ENCODE results near the gene RAB11FIP4.

Gene RAB11FIP4

DNA sequence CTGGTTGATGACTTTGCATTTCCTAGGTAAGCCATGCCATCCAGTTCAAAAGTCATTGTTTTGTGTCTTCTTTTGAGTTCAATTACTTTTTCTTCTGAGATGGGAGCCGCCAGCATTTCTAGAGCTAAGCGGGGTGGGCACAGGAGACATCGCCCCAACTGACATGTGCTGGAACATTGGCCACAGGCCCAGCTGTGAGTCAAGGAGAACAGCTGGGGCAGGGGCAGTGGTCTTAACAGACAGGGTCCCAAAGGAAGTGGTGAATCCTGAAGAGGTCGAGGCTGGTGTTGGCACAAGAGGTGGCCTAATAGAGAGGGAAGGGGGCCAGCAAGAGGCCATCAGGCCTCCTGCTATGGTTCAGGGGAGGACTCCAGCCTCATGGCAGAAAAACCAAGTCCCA lies 17.1 kb downstream of the RAB11FIP4 start:
- Mint-ChIP-seq H3K27ac (no peak overlapping the region), H3K4me1 (no peaks in the 10 kb centered on the region), H3K9me3 (no peaks in the 10 kb centered on the region), H3K4me3 (no peak overlapping the region), H3K36me3 (no peaks in the 10 kb centered on the region), H3K27me3 (peaks cover 16 to 17% of the 10 kb centered on the region in 2 donors)
- ATAC-seq (replicated peaks) (no peak), DNase-seq (no peak)

DNA sequence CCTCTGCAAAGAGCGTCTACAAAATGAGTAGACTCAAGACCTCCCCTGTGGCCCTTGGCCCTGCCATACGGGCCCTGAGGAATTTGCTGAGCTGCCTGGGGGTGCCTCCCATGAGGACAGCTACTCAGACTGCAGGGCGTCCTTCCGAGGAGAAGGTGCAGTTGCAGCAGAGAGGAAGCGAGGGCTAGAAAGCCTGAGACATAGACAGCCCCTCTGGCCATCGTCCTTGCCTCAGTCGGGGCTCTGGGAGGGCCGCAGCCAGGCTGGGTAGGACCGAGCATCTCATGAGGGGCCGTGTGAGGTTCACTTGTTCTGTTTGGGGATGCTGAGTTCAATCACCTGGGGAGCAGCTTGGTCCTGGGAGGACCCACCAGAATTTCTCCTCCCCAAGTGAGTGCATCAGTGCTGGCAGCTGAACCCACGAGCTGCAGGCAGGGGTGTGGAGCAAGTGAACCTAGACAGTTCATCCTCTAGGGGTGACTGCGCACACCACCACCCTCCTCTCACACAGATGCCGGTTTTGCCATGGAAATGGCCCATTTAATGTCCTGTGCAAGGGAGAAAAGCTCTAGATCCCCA lies 20.3 kb downstream of the RAB11FIP4 start:
- Mint-ChIP-seq H3K27ac (no peak overlapping the region), H3K4me1 (peaks cover 7 to 14% of the 10 kb centered on the region in 2 donors), H3K36me3 (no peaks in the 10 kb centered on the region), H3K27me3 (peaks cover 8 to 11% of the 10 kb centered on the region in 2 donors), H3K9me3 (no peaks in the 10 kb centered on the region), H3K4me3 (no peak overlapping the region)
- ATAC-seq (replicated peaks) (no peak), DNase-seq (no peak)

DNA sequence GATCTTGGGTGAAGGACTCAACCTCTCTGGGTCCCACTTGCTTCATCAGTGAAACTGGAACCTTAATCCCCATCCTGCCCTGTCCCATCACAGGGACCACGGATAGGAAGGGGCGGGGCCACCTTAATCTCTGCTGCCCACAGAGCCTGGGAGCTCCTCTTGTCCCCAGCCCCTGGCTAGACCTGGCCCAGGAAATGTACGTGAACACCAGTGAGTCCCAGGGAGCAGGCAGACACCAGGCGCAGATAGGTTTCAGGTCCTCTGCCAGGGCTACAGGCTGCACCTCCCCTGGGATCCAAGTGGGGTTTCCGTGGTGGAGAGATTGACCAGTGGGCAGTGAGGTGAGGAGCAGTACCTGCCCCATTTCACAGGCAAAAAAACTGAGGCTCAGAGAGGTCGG lies 21.0 kb downstream of the RAB11FIP4 start:
- H3K4me1 Mint-ChIP-seq: peaks cover 7 to 14% of the 10 kb centered on the region in 2 donors
- H3K27me3 Mint-ChIP-seq: peaks cover 8 to 17% of the 10 kb centered on the region in 2 donors
- ATAC-seq (replicated peaks) (peak in 1 of 2 donors; percentile 42), DNase-seq (no peak)
- no peaks in the 10 kb centered on the region for H3K9me3 Mint-ChIP-seq
- H3K4me3 Mint-ChIP-seq: no peak overlapping the region
- no peaks in the 10 kb centered on the region for H3K36me3 Mint-ChIP-seq
- no peak overlapping the region for H3K27ac Mint-ChIP-seq

DNA sequence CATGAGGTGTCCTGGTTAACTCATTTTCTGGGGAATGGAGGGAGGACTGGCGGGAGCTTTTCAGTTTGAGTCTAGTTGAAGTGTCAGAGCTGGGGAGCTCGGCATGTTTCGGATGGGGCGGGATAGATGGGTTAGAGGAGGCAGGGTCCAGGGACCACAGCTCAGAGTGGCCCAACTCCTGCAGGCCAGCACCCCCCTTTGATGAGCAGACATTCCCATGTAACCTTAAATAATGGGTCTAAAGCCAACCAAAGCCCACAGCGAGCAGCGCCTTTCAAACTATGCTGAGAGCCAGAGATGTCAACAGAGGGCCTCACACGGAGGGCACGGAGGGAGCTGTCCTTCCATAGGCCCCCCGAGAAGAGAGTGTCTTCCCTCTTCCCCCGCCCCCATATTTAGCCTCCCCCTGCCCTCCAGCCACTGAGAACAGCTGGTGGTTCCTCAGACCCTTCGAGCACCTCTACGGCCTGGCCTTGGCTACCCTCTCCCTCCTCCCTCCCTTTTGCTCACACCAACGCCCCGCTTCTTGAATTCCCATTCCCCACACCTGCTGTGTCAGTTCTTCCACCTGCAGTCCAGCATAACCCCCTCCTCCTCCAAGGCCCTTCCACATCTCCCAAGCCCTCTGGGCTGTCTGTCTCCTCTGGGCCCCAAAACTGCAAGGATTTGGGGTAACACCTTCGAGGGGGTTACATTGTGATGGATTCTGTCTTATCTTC lies 21.8 kb downstream of the RAB11FIP4 start:
- Mint-ChIP-seq H3K9me3 (no peaks in the 10 kb centered on the region), H3K4me1 (peaks cover 7 to 14% of the 10 kb centered on the region in 2 donors), H3K36me3 (no peaks in the 10 kb centered on the region), H3K27me3 (peaks cover 8 to 17% of the 10 kb centered on the region in 2 donors), H3K4me3 (no peak overlapping the region), H3K27ac (no peak overlapping the region)
- no peak for ATAC-seq (replicated peaks)
- no peak for DNase-seq

DNA sequence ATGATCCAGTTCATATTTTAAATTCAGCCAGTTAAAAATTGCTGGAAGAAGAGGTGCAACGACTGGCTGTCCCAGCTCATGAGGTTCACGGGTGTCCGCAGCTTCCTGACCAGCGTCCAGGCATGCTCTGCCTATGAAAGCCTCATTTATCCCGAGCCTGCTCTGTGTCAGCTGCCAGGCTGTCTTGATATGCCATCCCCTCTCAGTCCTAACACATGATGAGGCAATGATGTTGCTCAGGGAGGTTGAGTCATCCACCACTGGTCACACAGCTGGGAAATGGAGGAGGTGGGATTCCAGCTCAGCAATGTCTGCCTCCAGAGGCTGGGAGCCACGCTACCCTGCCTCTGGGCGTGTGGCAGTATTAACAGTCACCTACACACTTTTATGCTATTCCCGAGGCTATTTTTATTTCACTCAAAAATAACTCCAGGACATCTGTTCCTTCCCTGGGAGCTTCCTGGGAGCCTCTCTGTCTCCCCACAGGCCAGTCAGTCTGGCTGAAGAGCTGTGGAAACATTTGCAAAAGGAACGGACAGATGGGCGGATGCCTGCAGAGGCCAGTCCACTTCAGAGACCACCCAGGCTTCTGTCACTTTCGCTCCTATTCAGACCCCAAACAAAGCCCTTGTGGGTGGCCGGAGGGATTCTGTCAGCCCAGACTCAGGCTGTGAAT lies 22.5 kb downstream of the RAB11FIP4 start:
- H3K9me3 Mint-ChIP-seq: no peaks in the 10 kb centered on the region
- no peaks in the 10 kb centered on the region for H3K36me3 Mint-ChIP-seq
- DNase-seq: no peak
- H3K27ac Mint-ChIP-seq: no peak overlapping the region
- no peak overlapping the region for H3K4me3 Mint-ChIP-seq
- H3K27me3 Mint-ChIP-seq: peaks cover 7 to 13% of the 10 kb centered on the region in 2 donors
- peaks cover 9 to 14% of the 10 kb centered on the region in 2 donors for H3K4me1 Mint-ChIP-seq
- no peak for ATAC-seq (replicated peaks)

DNA sequence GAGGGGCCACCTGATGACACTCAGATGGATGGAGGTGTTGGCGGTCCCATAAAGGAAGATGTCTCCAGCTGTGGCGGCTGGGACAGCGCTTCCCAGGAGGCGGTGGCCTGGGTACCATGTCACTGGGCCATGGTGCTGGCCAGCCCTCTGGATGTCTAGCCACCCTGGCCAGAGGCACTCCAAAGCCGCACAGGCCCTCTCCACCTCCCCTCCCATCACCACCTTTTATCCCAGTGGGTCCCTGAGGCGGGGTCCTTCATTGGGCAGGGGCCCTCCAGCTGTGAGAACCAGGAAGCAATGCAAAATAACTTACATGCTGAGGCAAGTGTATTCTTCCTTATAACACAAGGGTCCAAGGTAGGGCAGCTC lies 23.1 kb downstream of the RAB11FIP4 start:
- no peak for DNase-seq
- Mint-ChIP-seq H3K27ac (no peak overlapping the region), H3K9me3 (no peaks in the 10 kb centered on the region), H3K36me3 (no peaks in the 10 kb centered on the region), H3K4me3 (no peak overlapping the region), H3K4me1 (peaks cover 9 to 14% of the 10 kb centered on the region in 2 donors), H3K27me3 (peaks cover 8 to 13% of the 10 kb centered on the region in 2 donors)
- ATAC-seq (replicated peaks): no peak

DNA sequence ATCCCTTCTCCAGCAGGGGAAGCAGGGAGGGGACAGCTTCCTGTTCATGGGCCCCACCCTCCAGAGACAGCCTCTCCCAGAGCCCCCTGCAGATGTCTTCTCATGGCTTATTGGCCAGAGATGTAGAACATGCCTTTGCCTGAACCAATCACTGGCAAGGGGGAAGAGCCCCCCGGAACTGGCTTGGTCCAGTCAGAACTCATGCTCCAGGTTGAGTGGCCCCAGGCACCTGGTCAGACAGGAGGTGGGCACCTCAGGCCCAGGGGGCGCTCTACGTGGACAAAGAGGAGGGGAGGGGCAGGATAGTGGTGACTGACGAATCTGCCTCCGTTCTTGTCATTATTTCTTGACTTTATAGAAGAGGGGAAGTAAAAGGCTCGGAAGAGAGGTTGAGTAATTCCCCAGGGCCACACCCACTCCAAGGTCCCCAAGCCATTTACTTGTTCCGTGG lies 23.6 kb downstream of the RAB11FIP4 start:
- Mint-ChIP-seq H3K9me3 (no peaks in the 10 kb centered on the region), H3K27me3 (peaks cover 6 to 10% of the 10 kb centered on the region in 2 donors), H3K4me3 (no peak overlapping the region), H3K4me1 (peaks cover 9 to 14% of the 10 kb centered on the region in 2 donors), H3K27ac (no peak overlapping the region), H3K36me3 (no peaks in the 10 kb centered on the region)
- ATAC-seq (replicated peaks) (peak; percentile 81 to 82), DNase-seq (no peak)

DNA sequence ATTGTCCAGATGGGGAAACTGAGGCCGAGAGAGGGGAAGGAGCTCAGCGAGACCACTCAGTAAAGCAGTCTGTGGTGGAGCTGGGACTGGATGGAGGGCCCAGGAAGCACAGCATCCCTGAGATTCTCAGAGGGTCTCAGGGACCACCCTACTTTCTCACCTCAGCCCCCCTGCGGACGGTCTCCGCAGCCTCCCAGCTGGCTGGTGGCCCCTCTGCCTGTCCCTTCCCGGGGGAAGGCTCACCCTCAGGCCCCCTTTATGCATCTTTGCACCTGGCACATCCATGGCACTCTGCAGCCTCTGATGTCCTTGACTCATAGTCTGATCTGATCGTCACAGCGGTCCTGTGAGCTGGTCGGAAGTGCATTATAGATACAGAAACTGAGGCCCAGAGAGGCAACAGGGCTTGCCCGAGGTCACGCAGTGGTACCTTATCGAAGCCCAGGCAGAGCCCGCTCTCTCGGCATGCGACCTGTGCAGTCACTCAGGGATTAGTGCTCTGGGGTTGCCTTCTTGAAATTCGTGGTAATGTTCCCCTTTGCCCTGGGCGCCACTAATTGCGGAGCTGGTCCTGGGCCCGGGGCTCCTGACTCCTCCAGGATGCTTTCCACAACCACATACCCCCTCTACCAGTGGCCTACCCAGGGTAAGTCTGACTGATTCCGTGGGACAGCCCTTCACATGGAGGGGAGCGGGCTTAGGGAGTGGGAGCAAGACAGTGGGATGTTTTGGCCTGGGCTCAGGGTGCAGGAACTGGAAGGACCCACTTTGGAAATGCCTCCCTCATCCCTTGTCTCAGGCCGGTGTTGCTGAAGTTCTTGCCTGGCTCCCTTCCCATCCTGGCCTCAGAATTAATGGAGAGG lies 24.4 kb downstream of the RAB11FIP4 start:
- DNase-seq: no peak

DNA sequence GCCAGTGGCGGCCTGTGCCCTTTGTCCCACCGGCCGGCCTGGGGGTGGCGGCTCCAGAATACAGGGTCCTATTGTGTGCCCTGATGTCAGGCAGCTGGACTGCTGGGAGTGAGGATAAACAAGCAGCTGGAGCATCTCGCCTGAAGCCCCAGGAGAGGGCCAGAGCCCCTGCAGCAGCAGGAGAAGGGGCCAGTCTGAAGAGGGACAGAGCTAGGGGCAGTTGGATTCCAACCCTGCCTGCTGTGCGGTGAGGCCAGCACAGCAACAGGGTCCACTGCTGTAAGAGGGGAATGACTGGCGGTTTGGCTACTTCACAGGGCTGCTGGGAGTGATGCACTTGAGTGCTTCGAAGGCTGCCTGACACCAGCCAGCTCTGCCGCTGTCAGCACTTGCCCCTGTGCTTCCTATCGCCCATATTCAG lies 25.0 kb downstream of the RAB11FIP4 start:
- DNase-seq: no peak
- Mint-ChIP-seq H3K27ac (no peak overlapping the region), H3K9me3 (no peaks in the 10 kb centered on the region), H3K4me1 (peaks cover 9 to 14% of the 10 kb centered on the region in 2 donors), H3K36me3 (no peaks in the 10 kb centered on the region), H3K27me3 (peaks cover 3 to 7% of the 10 kb centered on the region in 2 donors), H3K4me3 (no peak overlapping the region)
- ATAC-seq (replicated peaks): no peak

More for the DNA sequence above, 24.4 kb downstream of the RAB11FIP4 start:
- no peaks in the 10 kb centered on the region for H3K9me3 Mint-ChIP-seq
- ATAC-seq (replicated peaks): no peak
- no peak overlapping the region for H3K27ac Mint-ChIP-seq
- peaks cover 9 to 14% of the 10 kb centered on the region in 2 donors for H3K4me1 Mint-ChIP-seq
- H3K36me3 Mint-ChIP-seq: no peaks in the 10 kb centered on the region
- H3K4me3 Mint-ChIP-seq: no peak overlapping the region
- peaks cover 3 to 7% of the 10 kb centered on the region in 2 donors for H3K27me3 Mint-ChIP-seq

DNA sequence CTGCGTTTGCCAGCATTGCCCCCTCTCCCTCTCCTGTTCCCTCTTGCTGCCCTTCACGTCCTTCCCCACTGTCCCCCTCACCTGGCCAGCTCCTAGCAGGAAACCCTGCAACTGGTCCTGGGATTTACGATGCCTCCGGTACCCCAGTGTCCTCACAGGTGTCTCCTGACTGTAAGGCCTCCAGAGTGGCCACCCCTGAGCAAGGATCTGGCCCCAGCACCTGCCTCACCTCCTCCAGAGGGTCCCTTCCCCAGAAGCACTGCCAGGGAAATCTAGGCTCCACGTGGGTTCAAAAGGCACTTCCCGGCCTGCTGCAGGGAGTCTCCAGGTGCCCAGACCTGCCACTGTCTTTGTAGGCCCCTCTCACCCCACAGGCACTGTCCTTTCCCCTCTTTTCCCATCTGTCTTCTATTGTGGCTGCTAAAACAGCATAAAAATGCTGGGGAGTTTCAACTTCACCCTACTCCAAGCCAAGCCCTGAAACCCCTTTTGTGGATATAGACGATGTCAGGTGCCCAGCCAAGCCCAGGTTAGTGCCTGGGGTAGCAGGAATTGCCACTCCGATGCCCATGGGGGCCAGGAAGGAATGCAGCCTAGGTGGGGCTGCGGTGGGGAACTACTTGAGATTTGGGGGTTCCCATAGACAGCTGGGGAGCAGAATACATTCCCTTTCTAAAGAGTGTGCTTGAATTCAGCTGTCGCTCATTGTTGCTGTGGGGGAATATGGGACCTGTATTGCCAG lies 25.7 kb downstream of the RAB11FIP4 start:
- peaks cover 9 to 14% of the 10 kb centered on the region in 2 donors for H3K4me1 Mint-ChIP-seq
- ATAC-seq (replicated peaks) (no peak), DNase-seq (no peak)
- no peak overlapping the region for H3K4me3 Mint-ChIP-seq
- peaks cover 5 to 10% of the 10 kb centered on the region in 2 donors for H3K27me3 Mint-ChIP-seq
- no peaks in the 10 kb centered on the region for H3K36me3 Mint-ChIP-seq
- H3K27ac Mint-ChIP-seq: no peak overlapping the region
- peaks cover 1 to 2% of the 10 kb centered on the region in 2 donors for H3K9me3 Mint-ChIP-seq

DNA sequence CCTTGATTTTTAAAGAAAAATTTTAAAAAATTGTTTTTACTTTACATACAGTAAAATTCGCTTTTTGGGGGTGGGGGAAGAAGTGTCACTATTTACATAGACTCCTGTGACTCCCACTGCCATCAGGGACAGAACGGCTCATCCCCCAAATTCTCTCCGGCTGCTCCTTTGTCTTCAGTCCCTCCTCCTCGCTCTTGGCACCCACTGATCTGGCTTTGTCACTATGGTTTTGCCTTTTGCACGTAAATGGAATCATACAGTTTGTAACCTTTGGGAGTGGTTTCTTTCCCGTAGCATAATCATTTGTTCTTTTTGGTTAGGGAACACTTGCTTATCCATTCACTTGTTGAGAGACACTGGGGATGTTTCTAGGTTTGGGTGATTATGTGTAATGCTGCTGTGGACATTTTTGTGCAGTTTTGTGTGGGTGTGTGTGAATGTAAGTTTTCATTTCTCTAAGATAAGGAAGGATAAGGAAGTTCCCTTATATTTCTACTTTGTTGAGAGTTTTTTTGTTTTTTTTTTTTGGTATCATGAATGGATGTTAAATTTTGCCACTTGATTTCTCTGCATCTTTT lies 27.4 kb downstream of the RAB11FIP4 start:
- no peak overlapping the region for H3K27ac Mint-ChIP-seq
- no peak for DNase-seq
- peaks cover 4 to 5% of the 10 kb centered on the region in 2 donors for H3K9me3 Mint-ChIP-seq
- no peak for ATAC-seq (replicated peaks)
- peaks cover 9 to 14% of the 10 kb centered on the region in 2 donors for H3K4me1 Mint-ChIP-seq
- no peak overlapping the region for H3K4me3 Mint-ChIP-seq
- H3K36me3 Mint-ChIP-seq: peaks cover 6 to 7% of the 10 kb centered on the region in 2 donors
- peaks cover 15 to 23% of the 10 kb centered on the region in 2 donors for H3K27me3 Mint-ChIP-seq

DNA sequence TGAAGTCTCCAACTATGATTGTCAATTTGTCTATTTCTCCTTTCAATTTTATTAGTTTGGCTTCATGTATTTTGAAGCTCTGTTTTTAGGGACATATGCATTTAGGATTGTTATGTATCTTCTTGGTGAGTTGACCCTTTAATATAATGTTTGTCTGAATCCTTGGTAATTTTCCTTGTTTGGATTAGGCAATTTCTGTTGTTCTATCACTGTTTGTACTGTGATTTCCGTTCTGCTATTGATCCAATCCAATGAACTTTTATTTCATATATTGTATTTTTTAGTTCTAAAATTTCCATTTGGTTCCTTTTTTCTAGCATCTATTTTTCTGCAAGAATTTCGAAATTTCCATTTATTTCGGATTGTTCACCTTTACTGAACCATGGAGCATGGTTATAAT lies 31.0 kb downstream of the RAB11FIP4 start:
- Mint-ChIP-seq H3K4me1 (peaks cover 0 to 4% of the 10 kb centered on the region in 2 donors), H3K9me3 (peaks cover 4 to 5% of the 10 kb centered on the region in 2 donors), H3K36me3 (peaks cover 6 to 7% of the 10 kb centered on the region in 2 donors), H3K27ac (no peak overlapping the region), H3K4me3 (no peak overlapping the region), H3K27me3 (peaks cover 18 to 22% of the 10 kb centered on the region in 2 donors)
- no peak for DNase-seq
- ATAC-seq (replicated peaks): no peak

DNA sequence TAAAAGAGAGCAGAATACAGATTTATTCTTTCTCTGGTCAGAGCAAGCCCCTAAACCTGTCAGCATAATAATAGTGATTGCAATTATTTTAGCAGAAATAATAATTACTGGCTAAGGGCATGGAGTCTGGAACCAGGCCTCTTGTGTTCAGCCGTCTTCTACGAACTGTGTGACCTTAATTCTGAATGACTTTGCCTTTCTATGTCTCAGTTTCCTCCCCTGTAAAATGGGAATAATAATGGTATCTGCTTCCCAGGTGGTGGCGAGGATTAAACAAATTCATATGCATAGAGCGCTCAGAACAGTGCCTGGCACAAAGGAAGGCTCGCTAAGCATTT lies 33.4 kb downstream of the RAB11FIP4 start:
- ATAC-seq (replicated peaks) (no peak), DNase-seq (no peak)
- Mint-ChIP-seq H3K27ac (no peak overlapping the region), H3K4me3 (no peak overlapping the region), H3K9me3 (peaks cover 5 to 7% of the 10 kb centered on the region in 2 donors), H3K4me1 (peaks cover 0 to 4% of the 10 kb centered on the region in 2 donors), H3K36me3 (peaks cover 7 to 9% of the 10 kb centered on the region in 2 donors), H3K27me3 (peaks cover 19 to 31% of the 10 kb centered on the region in 2 donors)
